HepG2 (cell line): ENCODE measurements around the gene LACTBL1. TPM values are rescaled to one million over a fixed set of nuclear protein-coding genes. Genes with fewer than 3 reads are reported as not detected.
A peak's percentile ranks its signal among the peaks of the same experiment; 100 is the strongest.

Experiments used
- CTCF ChIP-seq: sonication (generic); formaldehyde crosslinking; IDR thresholded peaks from 2 replicates; pipeline ENCODE4 v1.5.0; 2020; ENCODE audit warnings: mild to moderate bottlenecking, missing genetic modification reagents, moderate library complexity
- ELF3 ChIP-seq: IDR thresholded peaks from 2 replicates; pipeline ENCODE4 v1.6.1; 2016; ENCODE audit warnings: missing genetic modification reagents, missing compliant biosample characterization
- FOSL2 ChIP-seq: sonication (generic); formaldehyde crosslinking; IDR thresholded peaks from 2 replicates; pipeline ENCODE4 v1.4.0; 2020; ENCODE audit warnings: missing genetic modification reagents
- IRF2 ChIP-seq: IDR thresholded peaks from 2 replicates; pipeline ENCODE4 v1.6.1; 2018; ENCODE audit warnings: missing genetic modification reagents, missing compliant biosample characterization
- LCORL ChIP-seq, 2 experiments: fragments of 450-650 bp in 1 of 2; sonication (generic) in 1 of 2; formaldehyde crosslinking in 1 of 2; IDR thresholded peaks; 2 replicates each; pipeline versions ENCODE4 v1.5.0 to v1.6.1; 2017 to 2020; ENCODE audit warnings: antibody characterized with exemption in 1 of 2, missing genetic modification reagents in 1 of 2
- MIXL1 ChIP-seq: IDR thresholded peaks from 2 replicates; pipeline ENCODE4 v1.6.1; 2016
- RAD21 ChIP-seq: fragments of 450-650 bp; formaldehyde crosslinking; IDR thresholded peaks from 2 replicates; pipeline ENCODE4 v1.5.0; 2020; ENCODE audit warnings: mild to moderate bottlenecking
- SMC3 ChIP-seq: IDR thresholded peaks from 2 replicates; pipeline ENCODE4 v1.6.1; 2011; ENCODE audit warnings: low read length, improper control_type of control experiment
- STAG1 ChIP-seq: sonication (generic); formaldehyde crosslinking; IDR thresholded peaks from 2 replicates; pipeline ENCODE4 v1.4.0; 2020; ENCODE audit warnings: missing genetic modification reagents
- ZMYM3 ChIP-seq: sonication (generic); formaldehyde crosslinking; IDR thresholded peaks from 2 replicates; pipeline ENCODE4 v1.5.1; 2020; ENCODE audit warnings: mild to moderate bottlenecking, missing genetic modification reagents
- ZNF331 ChIP-seq: sonication (generic); formaldehyde crosslinking; IDR thresholded peaks from 2 replicates; pipeline ENCODE4 v1.4.0; 2020; ENCODE audit warnings: missing genetic modification reagents
- ZNF780A ChIP-seq: sonication (generic); formaldehyde crosslinking; IDR thresholded peaks from 2 replicates; pipeline ENCODE4 v1.8.0; 2022; ENCODE audit warnings: mild to moderate bottlenecking, missing genetic modification reagents, moderate library complexity
- ZNF878 ChIP-seq: sonication (generic); formaldehyde crosslinking; IDR thresholded peaks from 2 replicates; pipeline ENCODE4 v1.8.1; 2023; ENCODE audit warnings: mild to moderate bottlenecking, missing genetic modification reagents, moderate library complexity
- polyA plus RNA-seq, 8 experiments: library from polyadenylated mRNA; depleted of rRNA in 3 of 8; stranded (reverse) in 7 of 8; unstranded in 1 of 8; fragments of >200 nt; fragmentation: Illumina TruSeq in 4 of 8; extraction: Trizol in 4 of 8; gene quantifications; 2 replicates each; pipeline versions ENCODE4 v1.2.1 to v1.2.3, GENCODE V29; 2011 to 2016; ENCODE audit warnings: low read depth in 4 of 8, missing spikeins in 1 of 8, mixed read lengths in 1 of 8; ENCODE audit not compliant: insufficient read depth in 1 of 8
- total RNA-seq, 5 experiments: library from RNA; depleted of rRNA; stranded (reverse); fragments of >200 nt; fragmentation: Illumina TruSeq; extraction: Trizol; gene quantifications; 2 replicates each; pipeline ENCODE4 v1.2.3, GENCODE V29; 2016; ENCODE audit warnings: low read depth in 1 of 5
- TF ChIP-seq, protein P1 (sequence below): sonication (generic); formaldehyde crosslinking; IDR thresholded peaks from 2 replicates; pipeline ENCODE4 v1.5.1; 2020; ENCODE audit warnings: missing genetic modification reagents, mild to moderate bottlenecking, borderline replicate concordance
- TF ChIP-seq, protein P2 (sequence below): sonication (generic); formaldehyde crosslinking; IDR thresholded peaks from 2 replicates; pipeline ENCODE4 v1.5.0; 2020; ENCODE audit warnings: mild to moderate bottlenecking, missing genetic modification reagents
- TF ChIP-seq, protein P3 (sequence below): IDR thresholded peaks from 2 replicates; pipeline ENCODE4 v1.6.1; 2016; ENCODE audit warnings: mild to moderate bottlenecking

Gene LACTBL1
- total and polyA plus RNA-seq, 2 of the 13 experiments (the other 11 are each of a cell fraction or from before 2014, with no cell fraction given) = 0.12 to 1.3 TPM

DNA sequence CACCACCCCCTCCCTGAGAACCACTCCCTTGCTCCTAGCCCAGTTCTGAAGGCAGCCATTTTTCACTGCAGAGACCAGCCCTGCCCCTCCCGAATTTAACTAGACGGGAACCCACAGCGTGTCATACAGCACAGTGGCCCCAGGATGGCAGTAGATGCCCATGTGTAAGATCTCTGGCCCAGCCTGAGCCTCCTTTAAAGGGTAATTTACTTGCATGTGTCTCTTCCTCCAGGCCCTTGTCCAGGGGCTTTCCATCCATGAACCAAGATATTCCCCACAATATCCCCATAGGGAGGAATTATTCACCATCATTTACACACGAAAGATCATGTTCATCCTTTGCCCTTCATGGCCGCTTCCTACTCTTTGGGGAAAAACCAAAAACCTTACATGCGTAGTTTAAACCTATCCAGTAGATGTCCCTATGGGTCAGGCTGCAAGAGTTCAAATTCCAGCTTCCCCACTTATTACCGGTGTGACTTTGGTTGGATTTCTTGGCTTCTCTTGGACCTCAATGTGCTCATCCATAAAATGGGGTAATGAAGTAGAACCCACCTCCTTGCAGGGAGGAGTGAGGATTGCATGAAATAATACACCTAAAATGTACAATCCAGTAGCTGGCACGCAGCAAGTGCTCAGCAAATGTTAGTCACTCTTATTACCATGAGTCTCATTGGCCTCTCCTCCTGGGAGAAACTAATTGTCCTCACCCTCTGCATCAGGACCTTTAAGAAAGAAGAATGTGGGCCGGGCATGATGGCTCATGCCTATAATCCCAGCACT is 4.0 kb upstream of the LACTBL1 start (continued):
- TF ChIP-seq CTCF (CRISPR knock-in tag) = peak; percentile 93
- TF ChIP-seq ZNF780A (CRISPR knock-in tag) = no peak
- no peak for TF ChIP-seq LCORL (IDR thresholded peaks at IDR 0.05)
- peak; percentile 35; the same call in 1 of the 2 replicates for TF ChIP-seq LCORL (CRISPR knock-in tag; IDR thresholded peaks at IDR 0.05)
- peak; percentile 90 for TF ChIP-seq RAD21 (CRISPR knock-in tag)
- TF ChIP-seq, protein P1, sequence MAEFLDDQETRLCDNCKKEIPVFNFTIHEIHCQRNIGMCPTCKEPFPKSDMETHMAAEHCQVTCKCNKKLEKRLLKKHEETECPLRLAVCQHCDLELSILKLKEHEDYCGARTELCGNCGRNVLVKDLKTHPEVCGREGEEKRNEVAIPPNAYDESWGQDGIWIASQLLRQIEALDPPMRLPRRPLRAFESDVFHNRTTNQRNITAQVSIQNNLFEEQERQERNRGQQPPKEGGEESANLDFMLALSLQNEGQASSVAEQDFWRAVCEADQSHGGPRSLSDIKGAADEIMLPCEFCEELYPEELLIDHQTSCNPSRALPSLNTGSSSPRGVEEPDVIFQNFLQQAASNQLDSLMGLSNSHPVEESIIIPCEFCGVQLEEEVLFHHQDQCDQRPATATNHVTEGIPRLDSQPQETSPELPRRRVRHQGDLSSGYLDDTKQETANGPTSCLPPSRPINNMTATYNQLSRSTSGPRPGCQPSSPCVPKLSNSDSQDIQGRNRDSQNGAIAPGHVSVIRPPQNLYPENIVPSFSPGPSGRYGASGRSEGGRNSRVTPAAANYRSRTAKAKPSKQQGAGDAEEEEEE (CRISPR knock-in tag) = no peak
- TF ChIP-seq FOSL2 (CRISPR knock-in tag) = peak; percentile 19; the same call in 1 of the 2 replicates
- TF ChIP-seq MIXL1 (CRISPR knock-in tag) = 0 out of 2 replicates have a peak, but pooled peaks have one; percentile 7
- TF ChIP-seq SMC3 = peak; percentile 81
- TF ChIP-seq IRF2 (CRISPR knock-in tag) = 0 out of 2 replicates have a peak, but pooled peaks have one; percentile 7
- TF ChIP-seq ELF3 (CRISPR knock-in tag) = 0 out of 2 replicates have a peak, but pooled peaks have one; percentile 33
- no peak for TF ChIP-seq ZNF878 (CRISPR knock-in tag)
- TF ChIP-seq, protein P2, sequence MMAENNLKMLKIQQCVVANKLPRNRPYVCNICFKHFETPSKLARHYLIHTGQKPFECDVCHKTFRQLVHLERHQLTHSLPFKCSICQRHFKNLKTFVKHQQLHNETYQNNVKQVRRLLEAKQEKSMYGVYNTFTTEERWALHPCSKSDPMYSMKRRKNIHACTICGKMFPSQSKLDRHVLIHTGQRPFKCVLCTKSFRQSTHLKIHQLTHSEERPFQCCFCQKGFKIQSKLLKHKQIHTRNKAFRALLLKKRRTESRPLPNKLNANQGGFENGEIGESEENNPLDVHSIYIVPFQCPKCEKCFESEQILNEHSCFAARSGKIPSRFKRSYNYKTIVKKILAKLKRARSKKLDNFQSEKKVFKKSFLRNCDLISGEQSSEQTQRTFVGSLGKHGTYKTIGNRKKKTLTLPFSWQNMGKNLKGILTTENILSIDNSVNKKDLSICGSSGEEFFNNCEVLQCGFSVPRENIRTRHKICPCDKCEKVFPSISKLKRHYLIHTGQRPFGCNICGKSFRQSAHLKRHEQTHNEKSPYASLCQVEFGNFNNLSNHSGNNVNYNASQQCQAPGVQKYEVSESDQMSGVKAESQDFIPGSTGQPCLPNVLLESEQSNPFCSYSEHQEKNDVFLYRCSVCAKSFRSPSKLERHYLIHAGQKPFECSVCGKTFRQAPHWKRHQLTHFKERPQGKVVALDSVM (CRISPR knock-in tag) = peak; percentile 39; the same call in 1 of the 2 replicates
- TF ChIP-seq, protein P3, sequence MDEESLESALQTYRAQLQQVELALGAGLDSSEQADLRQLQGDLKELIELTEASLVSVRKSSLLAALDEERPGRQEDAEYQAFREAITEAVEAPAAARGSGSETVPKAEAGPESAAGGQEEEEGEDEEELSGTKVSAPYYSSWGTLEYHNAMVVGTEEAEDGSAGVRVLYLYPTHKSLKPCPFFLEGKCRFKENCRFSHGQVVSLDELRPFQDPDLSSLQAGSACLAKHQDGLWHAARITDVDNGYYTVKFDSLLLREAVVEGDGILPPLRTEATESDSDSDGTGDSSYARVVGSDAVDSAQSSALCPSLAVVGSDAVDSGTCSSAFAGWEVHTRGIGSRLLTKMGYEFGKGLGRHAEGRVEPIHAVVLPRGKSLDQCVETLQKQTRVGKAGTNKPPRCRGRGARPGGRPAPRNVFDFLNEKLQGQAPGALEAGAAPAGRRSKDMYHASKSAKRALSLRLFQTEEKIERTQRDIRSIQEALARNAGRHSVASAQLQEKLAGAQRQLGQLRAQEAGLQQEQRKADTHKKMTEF = 0 out of 2 replicates have a peak, but pooled peaks have one; percentile 15
- peak; percentile 35; the same call in 1 of the 2 replicates for TF ChIP-seq ZNF331 (CRISPR knock-in tag)
- peak; percentile 92 for TF ChIP-seq STAG1
- TF ChIP-seq ZMYM3 (CRISPR knock-in tag) = peak; percentile 89
